ENCODE measurements around the gene ANKS1B. TPM values are rescaled to one million over a fixed set of nuclear protein-coding genes. Genes with fewer than 3 reads are reported as not detected.

Gene ANKS1B
- polyA plus RNA-seq, 3 donors = not detected

DNA sequence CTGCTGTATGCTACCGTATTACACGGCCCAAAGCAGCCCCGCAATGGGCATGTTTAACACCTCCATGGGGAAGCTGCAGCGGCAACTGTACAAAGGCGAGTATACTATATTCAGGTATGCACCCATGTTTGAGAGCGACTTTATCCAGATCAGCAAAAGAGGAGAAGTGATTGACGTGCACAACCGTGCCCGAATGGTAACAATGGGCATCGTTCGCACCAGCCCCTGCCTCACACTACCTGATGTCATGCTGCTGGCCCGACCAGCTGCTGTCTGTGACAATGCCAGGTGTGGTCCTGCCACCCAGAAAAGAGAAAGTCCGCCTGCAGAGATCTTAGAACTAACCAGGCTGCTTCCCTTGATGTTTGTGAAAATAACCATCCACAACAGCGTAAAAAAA is 336.6 kb downstream of the ANKS1B start:
- intact Hi-C loops (cut with micrococcal nuclease) = no loop called here
- Mint-ChIP-seq H3K36me3 (no peaks in the 10 kb centered on the region), H3K9me3 (no peaks in the 10 kb centered on the region), H3K4me3 (no peak overlapping the region), H3K27ac (no peak overlapping the region), H3K27me3 (ENCODE audit: low read depth in 3 of 3) (peaks cover 0 to 2% (median 0%) of the 10 kb centered on the region in 3 donors), H3K4me1 (no peaks in the 10 kb centered on the region)
- H3K27me3 ChIP-seq (ENCODE audit: control insufficient read depth in 2 of 2, insufficient read depth in 2 of 2, low read length in 2 of 2) = no peaks in the 10 kb centered on the region
- no peaks in the 10 kb centered on the region for H4K20me1 ChIP-seq (ENCODE audit: insufficient read depth, low read length)
- no peak for DNase-seq
- H3K4me3 ChIP-seq (replicated peaks in 1 of 3; ENCODE audit: low read depth in 2 of 3, low read length in 3 of 3) = no peak overlapping the region
- no peak overlapping the region for H2AFZ ChIP-seq (ENCODE audit: insufficient read depth, low read depth, low read length, poor library complexity, severe bottlenecking)
- no peak overlapping the region for H3K9ac ChIP-seq (ENCODE audit: insufficient read depth, low read length, poor library complexity, severe bottlenecking)
- 97% methylated on average over 12 of the region's 14 CpGs for WGBS (ENCODE audit: insufficient coverage)
- H3K36me3 ChIP-seq (replicated peaks in 1 of 2; ENCODE audit: control insufficient read depth in 1 of 2, insufficient read depth in 2 of 2, low read length in 2 of 2) = no peaks in the 10 kb centered on the region
- no peak overlapping the region for H3K4me2 ChIP-seq (replicated peaks; ENCODE audit: extremely low read depth, low read length, poor library complexity, severe bottlenecking)
- TF ChIP-seq, protein P1, sequence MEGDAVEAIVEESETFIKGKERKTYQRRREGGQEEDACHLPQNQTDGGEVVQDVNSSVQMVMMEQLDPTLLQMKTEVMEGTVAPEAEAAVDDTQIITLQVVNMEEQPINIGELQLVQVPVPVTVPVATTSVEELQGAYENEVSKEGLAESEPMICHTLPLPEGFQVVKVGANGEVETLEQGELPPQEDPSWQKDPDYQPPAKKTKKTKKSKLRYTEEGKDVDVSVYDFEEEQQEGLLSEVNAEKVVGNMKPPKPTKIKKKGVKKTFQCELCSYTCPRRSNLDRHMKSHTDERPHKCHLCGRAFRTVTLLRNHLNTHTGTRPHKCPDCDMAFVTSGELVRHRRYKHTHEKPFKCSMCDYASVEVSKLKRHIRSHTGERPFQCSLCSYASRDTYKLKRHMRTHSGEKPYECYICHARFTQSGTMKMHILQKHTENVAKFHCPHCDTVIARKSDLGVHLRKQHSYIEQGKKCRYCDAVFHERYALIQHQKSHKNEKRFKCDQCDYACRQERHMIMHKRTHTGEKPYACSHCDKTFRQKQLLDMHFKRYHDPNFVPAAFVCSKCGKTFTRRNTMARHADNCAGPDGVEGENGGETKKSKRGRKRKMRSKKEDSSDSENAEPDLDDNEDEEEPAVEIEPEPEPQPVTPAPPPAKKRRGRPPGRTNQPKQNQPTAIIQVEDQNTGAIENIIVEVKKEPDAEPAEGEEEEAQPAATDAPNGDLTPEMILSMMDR (IDR thresholded peaks at IDR 0.05) = no peak
- no peaks in the 10 kb centered on the region for H3K79me2 ChIP-seq (ENCODE audit: insufficient read depth, low read length)
- no peaks in the 10 kb centered on the region for H3K4me1 ChIP-seq (ENCODE audit: control insufficient read depth in 1 of 2, insufficient read depth in 2 of 2, low read length in 2 of 2)
- no peak overlapping the region for H3K27ac ChIP-seq (ENCODE audit: low read depth in 1 of 2, low read length in 2 of 2)
- no peaks in the 10 kb centered on the region for H3K9me3 ChIP-seq (replicated peaks in 1 of 2; ENCODE audit: control insufficient read depth in 1 of 2, insufficient read depth in 1 of 2, low read length in 2 of 2)

DNA sequence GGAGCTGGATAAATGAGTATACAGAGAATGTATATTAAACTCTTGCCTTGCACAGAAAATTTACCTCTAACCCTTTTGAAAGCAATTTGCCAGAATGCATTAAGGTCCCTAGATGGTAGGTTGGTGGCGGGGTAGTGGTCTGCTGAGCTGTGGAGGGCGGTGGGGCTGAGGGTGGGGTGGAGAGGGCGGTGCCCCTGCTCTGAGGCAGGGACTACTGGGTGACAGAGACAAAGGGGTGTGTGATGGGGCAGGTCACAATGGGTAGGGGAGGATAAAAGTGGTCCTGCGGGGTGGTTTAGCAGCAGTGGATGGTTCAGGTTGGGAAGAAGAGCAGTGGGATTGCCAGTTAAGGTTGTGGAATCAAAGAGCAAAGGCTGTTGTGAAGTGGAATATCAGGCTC is 337.3 kb downstream of the ANKS1B start, which contains the start of gene GARIN6:
Gene GARIN6, plus strand, starts transcription at position 301 of the 400 bp plus-strand sequence. CDS start 422 bp downstream, outside the sequence.
- Mint-ChIP-seq H3K36me3 (no peaks in the 10 kb centered on the region), H3K4me3 (no peak within 1 kb of the TSS)
- 89% methylated on average over 4 of the region's 4 CpGs for WGBS (ENCODE audit: insufficient coverage)

More for the DNA sequence above, 337.3 kb downstream of the ANKS1B start, which contains the start of gene GARIN6:
- H3K27ac ChIP-seq (ENCODE audit: low read depth in 1 of 2, low read length in 2 of 2) = no peak within 1 kb of the TSS
- no peaks in the 10 kb centered on the region for H3K4me1 ChIP-seq (ENCODE audit: control insufficient read depth in 1 of 2, insufficient read depth in 2 of 2, low read length in 2 of 2)
- H3K4me1 Mint-ChIP-seq = no peaks in the 10 kb centered on the region
- TF ChIP-seq, protein P1 (IDR thresholded peaks at IDR 0.05) = no peak
- no peak within 1 kb of the TSS for H3K9ac ChIP-seq (ENCODE audit: insufficient read depth, low read length, poor library complexity, severe bottlenecking)
- H3K36me3 ChIP-seq (replicated peaks in 1 of 2; ENCODE audit: control insufficient read depth in 1 of 2, insufficient read depth in 2 of 2, low read length in 2 of 2) = no peaks in the 10 kb centered on the region
- H3K9me3 ChIP-seq (replicated peaks in 1 of 2; ENCODE audit: control insufficient read depth in 1 of 2, insufficient read depth in 1 of 2, low read length in 2 of 2) = no peaks in the 10 kb centered on the region
- no peaks in the 10 kb centered on the region for H3K27me3 ChIP-seq (ENCODE audit: control insufficient read depth in 2 of 2, insufficient read depth in 2 of 2, low read length in 2 of 2)
- H2AFZ ChIP-seq (ENCODE audit: insufficient read depth, low read depth, low read length, poor library complexity, severe bottlenecking) = no peak within 1 kb of the TSS
- no peaks in the 10 kb centered on the region for H3K9me3 Mint-ChIP-seq
- no peaks in the 10 kb centered on the region for H3K27me3 Mint-ChIP-seq (ENCODE audit: low read depth in 3 of 3)
- intact Hi-C loops (cut with micrococcal nuclease) = no loop called here
- H3K79me2 ChIP-seq (ENCODE audit: insufficient read depth, low read length) = no peaks in the 10 kb centered on the region
- H3K27ac Mint-ChIP-seq = peak within 1 kb of the TSS in 1 of 7 donors; percentile 22
- H4K20me1 ChIP-seq (ENCODE audit: insufficient read depth, low read length) = no peaks in the 10 kb centered on the region
- no peak within 1 kb of the TSS for H3K4me2 ChIP-seq (replicated peaks; ENCODE audit: extremely low read depth, low read length, poor library complexity, severe bottlenecking)
- no peak within 1 kb of the TSS for H3K4me3 ChIP-seq (replicated peaks in 1 of 3; ENCODE audit: low read depth in 2 of 3, low read length in 3 of 3)
- DNase-seq = no peak

Data from CD14-positive monocyte (primary cell).